Left forelimb (tissue), 1 donor: ENCODE measurements around the gene DEPDC1B.
A peak's percentile ranks its signal among the peaks of the same experiment; 100 is the strongest.
"Not testable (repeated sequence)": the region's sequence is repeated elsewhere in the genome, so short reads cannot be mapped to it uniquely, and the experiment has no call there.

Source experiments
- DNase-seq: peaks from one replicate; pipeline ENCODE4 v3.0.0-alpha.2; 2018; ENCODE audit warnings: low spot score

DEPDC1B gene, protein sequence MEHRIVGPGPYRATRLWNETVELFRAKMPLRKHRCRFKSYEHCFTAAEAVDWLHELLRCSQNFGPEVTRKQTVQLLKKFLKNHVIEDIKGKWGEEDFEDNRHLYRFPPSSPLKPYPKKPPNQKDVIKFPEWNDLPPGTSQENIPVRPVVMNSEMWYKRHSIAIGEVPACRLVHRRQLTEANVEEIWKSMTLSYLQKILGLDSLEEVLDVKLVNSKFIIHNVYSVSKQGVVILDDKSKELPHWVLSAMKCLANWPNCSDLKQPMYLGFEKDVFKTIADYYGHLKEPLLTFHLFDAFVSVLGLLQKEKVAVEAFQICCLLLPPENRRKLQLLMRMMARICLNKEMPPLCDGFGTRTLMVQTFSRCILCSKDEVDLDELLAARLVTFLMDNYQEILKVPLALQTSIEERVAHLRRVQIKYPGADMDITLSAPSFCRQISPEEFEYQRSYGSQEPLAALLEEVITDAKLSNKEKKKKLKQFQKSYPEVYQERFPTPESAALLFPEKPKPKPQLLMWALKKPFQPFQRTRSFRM

DNA sequence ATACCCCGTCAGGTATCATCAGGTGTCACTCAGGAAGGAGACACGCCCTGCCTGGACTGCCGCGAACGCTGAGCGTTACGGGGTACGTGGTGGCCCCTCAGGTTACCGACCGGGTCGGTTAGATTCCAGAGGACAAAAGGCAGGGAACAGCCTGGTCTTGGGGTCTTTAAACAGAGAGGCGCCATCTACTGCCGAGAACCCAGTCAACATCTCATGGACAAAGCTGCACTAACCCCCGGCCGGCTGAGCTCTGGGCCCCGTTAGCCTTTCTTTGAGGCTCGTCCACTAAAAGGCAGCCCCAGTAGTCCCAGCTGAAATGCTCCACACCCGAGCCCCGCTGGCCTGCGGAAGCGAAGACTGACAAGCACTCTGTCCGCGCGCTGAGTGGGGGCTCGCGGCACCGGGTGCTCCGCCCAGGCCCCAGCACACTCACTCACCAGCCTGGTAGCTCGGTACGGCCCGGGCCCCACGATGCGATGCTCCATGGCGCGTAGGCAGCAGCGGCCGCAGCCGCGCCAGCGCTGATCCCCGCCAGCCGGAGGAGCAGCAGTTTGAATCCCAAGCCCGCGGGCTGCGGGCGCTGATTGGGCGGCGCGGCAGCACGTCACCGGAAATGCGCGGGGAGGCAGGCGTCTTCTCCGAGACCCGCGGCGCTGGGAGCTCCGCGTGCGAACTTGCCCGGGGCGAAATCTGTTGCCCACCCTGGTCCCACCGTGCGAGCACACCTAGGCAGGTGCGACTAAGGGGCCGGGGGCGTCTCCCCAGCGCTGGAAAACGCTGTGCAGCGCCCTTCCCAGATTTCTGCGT lies at the start of gene DEPDC1B:
DEPDC1B (minus strand) TSS at position 558 of the 807 bp plus-strand sequence; CDS start at position 485, 73 bp downstream.
- DNase-seq, result peak; percentile 96

DNA sequence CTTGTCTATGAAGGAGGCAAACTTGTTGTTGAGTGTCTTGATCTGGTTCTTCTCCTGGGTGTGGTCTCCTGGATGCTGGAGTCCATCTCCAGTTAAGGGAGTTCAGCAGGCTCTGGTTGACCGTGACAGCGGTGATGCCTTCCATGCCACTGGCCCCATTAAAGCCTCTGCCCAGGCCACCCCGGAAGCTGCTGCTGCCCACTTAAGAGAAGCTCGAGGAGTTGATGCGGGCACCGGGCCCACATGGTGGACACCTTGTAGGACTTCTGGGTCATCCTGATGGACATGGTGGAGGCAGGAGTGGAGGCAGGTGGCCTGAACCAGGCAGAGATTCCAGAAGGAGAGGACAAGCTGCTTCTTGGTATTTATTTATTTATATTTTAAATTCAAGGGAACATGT lies 44.7 kb upstream of the DEPDC1B start:
- no peak for DNase-seq

DNA sequence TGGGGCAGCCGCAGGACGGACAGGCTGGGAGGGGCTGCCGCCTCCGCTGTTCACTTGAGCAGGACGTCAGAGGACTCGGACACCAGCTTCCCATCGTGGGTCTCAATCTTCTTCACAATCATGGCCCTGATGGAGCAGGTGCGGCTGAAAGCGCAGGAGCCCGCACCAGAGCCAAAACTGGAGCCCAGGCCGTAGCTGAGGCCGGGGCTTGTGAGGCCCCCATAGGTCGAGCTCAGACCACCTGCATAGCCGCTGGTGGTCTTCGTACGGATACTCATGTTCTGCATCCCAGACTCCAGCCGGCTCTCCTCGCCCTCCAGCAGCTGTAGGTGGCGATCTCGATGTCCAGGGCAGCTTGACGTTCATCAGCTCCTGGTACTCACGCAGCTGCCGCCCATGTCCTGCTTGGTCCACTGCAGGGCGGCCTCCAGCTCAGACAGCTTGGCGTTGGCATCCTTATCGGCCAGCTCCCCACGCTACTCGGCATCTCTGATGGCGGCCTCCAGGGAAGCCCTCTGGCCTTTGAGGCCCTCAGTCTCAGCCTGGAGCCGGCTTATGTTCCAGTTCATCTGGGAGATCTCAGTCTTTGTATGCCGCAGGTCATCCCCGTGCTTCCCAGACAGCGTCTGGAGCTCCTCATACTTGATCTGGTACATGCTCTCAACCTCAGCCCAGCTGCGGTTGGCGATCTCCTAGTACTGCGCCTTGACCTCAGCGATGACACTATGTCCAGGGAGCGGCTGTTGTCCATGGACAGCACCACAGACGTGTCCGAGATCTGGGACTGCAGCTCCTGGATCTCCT lies 43.7 kb upstream of the DEPDC1B start:
- DNase-seq, result no peak

DNA sequence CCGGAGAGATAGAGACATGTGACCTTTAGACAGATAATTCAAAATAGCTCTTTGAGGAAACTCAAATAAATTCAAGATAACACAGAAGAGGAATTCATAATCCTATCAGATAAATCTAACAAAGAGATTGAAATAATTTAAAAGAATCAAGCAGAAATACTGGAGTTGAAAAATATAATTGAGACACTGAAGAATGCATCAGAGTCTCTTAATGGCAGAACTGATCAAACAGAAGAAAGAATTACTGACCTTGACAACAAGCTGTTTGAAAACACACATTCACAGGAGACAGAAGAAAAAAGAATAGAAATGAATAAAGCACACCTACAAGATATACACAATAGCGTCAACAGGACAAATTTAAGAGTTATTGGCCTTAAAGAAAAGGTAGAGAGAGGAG lies 40.4 kb upstream of the DEPDC1B start:
- DNase-seq, result no peak

DNA sequence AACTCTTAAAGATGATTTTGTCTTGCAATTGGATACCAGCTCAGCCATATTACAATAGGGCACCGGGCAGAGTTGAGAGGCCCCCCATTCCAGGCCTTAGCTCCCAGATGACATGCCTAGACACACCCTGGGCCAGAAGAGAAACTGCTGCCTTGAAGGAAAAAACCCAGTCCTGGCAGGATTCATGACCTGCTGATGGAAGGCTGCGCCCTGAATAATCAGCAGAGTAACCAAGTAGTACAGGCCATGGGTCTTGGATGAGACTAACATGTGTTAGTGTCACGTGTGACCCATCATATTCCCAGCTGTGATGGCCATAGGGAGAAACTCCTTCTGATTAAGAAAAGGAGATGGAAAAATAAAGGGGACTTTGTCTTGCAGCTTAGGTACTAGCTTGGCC lies 39.0 kb upstream of the DEPDC1B start:
- no peak for DNase-seq

DNA sequence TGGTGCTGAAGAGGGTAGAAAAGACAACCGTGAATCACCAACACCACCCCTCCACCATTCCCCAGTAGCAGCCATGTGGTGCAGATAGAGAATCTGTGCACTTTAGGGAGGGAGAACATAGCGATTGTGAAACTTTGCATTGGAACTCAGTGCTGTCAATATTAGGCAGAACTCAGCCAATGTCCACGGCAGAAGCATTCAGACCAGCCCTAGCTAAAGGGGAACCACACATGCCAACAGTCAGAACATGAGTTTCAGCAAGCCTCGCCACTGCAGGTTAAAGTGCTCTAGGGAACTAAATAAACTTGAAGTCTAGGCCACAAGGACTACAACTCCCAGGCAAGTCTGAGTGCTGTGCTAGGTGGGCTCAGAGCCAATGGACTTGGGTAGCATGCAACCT lies 38.5 kb upstream of the DEPDC1B start:
- DNase-seq, result no peak

DNA sequence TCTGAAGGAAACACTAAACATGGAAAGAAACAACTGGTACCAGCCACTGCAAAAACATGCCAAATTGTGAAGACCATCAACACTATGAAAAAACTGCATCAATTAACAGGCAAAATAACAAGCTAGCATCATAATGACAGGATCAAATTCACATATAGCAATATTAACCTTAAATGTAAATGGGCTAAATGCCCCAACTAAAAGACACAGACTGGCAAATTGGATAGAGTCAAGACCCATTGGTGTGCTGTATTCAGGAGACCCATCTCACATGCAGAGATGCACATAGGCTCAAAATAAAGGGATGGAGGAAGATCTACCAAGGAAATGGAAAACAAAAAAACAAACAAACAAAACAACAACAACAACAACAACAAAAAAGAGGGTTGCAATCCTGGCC lies 30.9 kb upstream of the DEPDC1B start:
- not testable (repeated sequence) for DNase-seq

DNA sequence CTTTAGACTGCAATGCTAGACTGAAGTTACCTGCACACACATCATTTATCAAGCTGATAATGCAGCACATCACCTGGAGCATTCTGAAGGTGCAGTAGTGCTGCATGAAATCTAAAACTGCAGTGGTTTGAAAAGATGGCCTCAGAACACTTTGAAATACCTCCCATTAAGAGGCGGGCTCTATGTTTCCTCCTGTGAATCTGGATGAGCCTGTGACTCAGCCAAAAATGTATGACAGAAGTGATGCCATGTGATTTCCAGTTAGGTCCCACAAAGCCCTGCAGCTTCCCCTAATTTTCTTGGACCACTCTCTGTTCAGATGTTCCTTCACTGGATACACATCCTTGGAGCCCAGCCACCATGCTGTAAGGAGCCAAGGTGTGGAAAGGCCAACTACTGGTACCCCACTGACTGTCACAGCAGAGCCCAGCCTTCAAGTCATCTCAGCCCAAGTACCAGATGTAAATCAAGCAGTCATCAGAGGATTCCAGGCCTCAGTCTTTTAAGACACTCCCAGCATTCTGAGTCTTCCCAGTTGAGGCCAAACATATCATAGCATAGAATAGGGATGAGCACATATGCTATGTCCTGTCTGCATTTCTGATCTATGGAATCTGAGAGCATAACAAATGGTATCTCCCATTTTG lies 27.2 kb upstream of the DEPDC1B start:
- no peak for DNase-seq

DNA sequence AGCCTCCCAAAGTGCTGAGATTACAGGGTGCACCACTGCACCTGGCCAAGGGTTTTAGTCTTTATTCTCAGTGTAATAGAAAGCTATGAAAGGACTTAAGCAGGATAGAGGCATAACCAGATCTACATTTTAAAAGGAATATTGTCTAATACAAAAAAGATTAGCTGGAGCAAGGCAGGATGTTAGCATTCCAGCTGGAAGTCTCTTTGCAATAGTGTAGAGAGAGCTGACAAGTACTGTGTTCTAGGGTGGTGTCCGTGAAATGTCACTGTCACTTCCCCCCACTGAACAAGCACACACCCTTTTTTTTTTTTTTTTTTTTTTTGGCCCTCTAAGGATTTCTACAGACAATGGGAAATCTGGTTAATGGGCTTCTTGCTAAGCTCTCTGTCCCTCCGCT lies 24.2 kb upstream of the DEPDC1B start:
- no peak for DNase-seq

DNA sequence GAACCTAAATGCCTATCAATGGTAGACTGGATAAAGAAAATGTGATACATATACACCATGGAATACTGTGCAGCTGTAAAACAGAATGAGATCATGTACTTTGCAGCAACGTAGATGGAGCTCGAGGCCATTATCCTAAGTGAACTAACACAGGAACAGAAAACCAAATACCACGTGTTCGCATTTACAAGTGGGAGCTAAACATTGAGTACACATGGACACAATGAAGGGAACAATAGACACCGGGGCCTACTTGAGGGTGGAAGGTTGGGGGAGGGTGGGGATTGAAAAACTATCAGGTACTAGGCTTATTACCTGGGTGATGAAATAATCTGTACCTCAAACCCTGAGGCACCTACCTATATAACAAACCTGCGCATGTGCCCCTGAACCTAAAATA lies 22.4 kb upstream of the DEPDC1B start:
- DNase-seq, result no peak

DNA sequence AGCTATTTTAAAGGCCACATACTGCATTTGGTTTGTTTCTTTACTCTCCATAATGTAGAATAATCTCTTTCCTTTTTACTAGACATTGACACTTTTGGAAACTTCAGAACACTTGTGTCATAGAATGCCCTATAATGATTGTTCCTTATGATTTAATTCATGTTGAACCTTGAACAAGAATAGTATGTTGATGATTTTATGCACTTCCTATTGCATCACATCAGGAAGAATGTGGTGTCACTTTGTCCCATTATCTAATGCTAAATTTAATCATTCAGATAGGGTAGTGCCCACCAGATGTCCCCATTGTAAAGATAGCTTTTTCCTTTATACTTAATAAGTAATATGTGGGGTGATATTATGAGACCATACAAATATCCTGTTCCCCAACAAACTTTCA lies 19.4 kb upstream of the DEPDC1B start:
- DNase-seq, result no peak

DNA sequence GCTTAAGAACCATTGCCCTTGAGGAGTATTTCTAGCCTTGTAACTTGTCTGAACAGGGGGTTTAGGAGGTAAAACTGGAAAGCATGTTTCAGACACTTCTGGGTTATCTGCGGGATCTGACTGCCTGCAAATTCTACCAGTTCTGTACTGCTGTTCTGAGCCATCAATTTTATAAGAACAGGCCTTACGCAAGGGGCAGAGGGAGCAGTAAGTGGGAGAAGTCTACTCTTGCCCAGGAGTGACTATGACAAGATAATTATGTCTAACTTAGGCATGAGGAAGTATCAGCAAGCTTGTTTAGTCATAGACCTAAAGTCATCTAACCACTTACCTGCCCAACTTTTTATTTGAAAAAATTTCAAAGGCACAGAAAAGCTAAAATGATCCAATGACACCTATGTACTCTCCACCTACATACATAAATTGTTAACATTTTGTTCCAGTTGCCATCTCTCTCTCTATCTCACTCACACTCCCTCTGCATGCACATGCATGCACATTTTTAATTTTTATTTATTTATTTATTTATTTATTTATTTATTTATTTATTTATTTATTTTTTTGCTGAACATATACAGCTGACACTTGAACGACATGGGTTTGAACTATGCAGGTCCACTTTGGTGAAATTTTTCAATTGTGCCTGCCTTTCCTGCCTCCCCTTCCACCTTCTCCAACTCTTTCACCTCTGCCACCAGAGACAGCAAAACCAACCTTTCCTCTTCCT lies 18.4 kb upstream of the DEPDC1B start:
- no peak for DNase-seq

DNA sequence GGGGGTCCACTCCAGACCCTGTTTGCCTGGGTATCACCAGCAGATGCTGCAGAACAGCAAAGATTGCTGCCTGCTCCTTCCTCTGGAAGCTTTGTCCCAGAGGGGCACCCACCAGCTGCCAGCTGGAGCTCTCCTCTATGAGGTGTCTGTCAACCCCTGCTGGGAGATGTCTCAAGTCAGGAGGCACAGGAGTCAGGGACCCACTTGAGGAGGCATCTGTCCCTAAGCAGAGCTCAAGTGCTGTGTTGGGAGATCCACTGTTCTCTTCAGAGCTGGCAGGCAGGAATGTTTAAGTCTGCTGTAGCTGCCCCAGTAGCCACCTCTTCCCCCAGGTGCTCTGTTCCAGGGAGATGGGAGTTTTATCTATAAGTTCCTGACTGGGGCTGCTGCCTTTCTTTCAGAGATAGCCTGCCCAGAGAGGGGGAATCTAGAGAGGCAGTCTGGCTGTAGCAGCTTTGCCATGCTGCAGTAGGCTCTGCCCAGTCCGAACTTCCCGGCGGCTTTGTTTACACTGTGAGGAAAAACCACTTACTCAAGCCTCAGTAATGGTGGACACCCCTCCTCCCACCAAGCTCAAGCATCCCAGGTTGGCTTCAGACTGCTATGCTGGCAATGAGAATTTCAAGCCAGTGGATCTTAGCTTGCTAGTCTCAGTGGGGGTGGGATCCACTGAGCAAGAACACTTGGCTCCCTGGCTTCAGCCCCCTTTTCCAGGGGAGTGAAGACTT lies 15.4 kb upstream of the DEPDC1B start:
- not testable (repeated sequence) for DNase-seq

DNA sequence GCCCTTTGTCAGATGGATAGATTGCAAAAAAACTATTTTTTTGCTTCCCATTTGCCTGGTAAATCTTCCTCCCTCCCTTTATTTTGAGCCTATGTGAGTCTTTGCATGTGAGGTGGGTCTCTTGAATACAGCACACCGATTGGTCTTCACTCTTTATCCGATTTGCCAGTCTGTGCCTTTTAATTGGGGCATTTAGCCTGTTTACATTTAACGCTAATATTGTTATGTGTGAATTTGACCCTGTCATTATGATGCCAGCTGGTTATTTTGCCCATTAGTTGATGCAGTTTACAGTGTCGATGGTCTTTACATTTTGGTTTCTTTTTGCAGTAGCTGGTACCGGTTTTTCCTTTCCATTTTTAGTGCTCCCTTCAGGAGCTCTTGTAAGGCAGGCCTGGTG lies 13.0 kb upstream of the DEPDC1B start:
- DNase-seq, result no peak

DNA sequence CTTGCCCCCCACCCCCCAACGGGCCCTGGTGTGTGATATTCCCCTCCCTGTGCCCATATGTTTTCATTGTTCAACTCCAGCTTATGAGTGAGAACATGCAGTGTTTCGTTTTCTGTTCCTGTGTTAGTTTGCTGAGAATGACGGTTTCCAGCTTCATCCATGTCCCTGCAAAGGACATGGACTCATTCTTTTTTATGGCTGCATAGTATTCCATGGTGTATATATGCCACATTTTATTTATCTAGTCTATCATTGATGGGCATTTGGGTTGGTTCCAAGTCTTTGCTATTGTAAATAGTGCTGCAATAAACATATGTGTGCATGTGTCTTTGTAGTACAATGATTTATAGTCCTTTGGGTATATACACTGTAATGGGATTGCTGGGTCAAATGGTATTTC lies 11.9 kb upstream of the DEPDC1B start:
- not testable (repeated sequence) for DNase-seq

DNA sequence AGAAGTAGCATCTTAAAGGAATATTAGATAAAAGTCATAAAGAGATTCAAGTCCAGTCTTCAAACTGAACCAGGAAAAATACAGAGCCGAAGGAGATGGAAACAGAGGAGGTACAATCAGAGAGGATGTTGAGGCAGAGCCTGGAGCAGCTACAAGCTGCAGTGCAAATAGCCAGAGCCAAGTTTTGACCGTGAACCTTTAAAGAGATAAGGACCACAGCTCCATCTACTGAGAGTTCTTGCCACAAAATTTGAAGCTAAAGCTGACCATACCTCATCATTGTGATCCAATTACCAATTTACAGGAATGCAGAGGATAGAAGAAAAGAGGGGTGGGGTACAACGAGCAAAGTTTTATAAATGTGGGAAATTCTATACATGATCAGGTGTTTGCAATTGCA lies 10.4 kb upstream of the DEPDC1B start:
- DNase-seq, result no peak

DNA sequence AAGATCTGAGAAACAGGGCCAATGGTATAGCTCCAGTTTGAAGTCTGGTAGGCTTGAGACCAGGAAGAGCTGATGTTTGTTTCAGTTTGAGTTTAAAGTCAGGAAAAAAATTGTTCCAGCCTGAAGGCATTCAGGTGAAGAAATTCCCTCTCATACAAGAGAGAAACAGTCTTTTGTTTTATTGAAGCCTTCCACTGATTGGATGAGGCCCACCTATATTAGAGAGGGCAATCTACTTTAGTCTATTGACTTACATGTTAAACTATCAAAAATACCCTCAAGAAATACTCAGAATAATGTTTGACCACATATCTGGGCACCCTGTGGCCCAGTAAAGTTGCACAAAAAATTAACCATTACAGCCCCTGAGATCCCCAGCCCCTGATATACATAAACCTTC lies 5.2 kb upstream of the DEPDC1B start:
- DNase-seq, result no peak

DNA sequence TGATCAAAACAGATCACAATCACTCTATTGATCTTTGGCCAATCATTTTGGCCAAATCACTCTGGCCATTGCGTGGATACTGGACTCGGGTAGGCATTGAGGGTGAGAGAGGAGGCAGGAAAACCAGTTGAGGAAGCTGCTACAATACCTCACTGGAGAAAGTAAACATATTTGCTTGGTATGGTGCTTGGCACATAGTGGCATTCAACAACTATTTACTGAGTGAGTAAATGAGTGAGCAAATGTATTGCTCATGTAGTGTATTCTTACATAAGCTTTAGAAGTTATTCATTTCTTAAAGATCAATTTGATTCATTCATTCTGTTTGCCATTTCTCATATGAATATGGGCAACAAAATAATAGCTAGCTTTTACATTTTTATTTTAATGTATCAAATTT lies 4.0 kb upstream of the DEPDC1B start:
- DNase-seq, result no peak

DNA sequence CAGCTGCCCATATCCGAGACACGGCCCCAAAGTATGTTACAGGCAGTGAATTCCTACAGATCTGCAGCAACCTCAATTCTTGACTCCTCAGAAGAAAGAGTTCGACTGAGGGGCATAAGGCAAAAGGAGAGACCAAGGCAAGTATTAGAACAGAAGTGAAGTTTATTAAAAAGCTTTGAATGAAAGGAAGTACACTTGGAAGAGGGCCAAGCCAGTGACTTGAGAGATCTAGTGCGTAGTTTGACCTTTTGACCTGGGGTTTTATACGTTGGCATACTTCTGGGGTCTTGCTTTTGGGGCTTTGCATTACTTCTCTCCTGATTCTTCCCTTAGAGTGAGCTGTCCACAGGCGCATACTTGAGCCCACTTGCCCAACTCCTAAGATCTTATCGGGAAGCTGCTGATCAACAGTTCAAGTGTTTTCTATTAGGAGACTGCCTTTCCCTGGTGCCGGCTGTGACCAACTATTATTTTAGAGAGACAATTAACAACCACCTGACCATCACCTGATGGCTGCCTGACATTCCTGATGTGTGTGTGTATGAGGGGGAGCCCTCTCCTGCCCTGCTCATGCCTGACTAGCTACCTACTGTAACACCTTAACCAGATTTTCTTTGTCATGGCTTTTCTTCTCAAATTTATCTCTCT lies 1.5 kb upstream of the DEPDC1B start:
- no peak for DNase-seq

DNA sequence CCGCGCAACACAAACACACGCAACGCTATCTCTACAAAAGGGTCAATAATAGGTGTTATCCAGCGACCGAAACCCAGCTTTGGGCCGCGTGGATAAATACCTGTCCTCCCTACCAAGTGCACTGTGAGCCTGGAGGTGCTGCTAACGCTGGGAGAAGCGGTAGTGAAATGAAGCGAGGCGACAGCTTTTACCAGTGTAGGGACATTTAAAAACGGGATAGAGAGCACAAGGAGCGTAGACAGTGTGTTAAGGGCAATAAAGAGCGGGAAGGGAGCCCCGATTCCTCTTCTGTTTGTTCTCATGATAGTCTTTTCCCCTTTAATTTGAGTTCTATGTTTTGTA lies 421 bp upstream of the DEPDC1B start:
- DNase-seq, result no peak
